ENCODE measurements around the gene BRIP1.

DNA sequence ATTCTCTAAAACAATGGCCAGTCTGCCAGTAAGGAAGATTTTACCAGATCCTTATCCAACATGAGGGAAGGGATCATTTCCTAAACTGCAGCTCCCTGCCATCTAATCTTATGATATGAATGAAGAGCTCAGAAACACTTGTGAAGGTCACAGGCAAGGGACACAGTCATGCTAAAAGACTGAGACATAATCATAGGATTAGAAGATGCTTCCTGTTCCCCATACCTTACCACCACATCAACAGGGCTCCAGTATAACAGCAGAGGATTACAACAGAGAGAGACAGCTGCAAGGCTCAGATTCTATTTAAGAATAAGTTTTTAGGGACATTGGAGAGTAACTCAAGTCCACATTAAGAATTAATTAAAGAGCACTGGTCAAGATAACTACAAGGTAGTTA is 93.3 kb downstream of the BRIP1 start:
- TF ChIP-seq, protein P1, sequence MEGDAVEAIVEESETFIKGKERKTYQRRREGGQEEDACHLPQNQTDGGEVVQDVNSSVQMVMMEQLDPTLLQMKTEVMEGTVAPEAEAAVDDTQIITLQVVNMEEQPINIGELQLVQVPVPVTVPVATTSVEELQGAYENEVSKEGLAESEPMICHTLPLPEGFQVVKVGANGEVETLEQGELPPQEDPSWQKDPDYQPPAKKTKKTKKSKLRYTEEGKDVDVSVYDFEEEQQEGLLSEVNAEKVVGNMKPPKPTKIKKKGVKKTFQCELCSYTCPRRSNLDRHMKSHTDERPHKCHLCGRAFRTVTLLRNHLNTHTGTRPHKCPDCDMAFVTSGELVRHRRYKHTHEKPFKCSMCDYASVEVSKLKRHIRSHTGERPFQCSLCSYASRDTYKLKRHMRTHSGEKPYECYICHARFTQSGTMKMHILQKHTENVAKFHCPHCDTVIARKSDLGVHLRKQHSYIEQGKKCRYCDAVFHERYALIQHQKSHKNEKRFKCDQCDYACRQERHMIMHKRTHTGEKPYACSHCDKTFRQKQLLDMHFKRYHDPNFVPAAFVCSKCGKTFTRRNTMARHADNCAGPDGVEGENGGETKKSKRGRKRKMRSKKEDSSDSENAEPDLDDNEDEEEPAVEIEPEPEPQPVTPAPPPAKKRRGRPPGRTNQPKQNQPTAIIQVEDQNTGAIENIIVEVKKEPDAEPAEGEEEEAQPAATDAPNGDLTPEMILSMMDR (IDR thresholded peaks at IDR 0.05; ENCODE audit: insufficient read depth, low read depth, low read length), result no peak
- no peak for TF ChIP-seq EZH2 (IDR thresholded peaks at IDR 0.05; ENCODE audit: insufficient read depth, low read length)
